ENCODE data around the gene CRELD2. TPM values are rescaled to one million over a fixed set of nuclear protein-coding genes. Genes with fewer than 3 reads are reported as not detected.

CRELD2 gene
- polyA plus RNA-seq, 4 donors: 25.4 to 38.3 (median 29.0) TPM

- no peak for DNase-seq (ENCODE audit: low read depth in 4 of 4, low spot score in 3 of 4)
Measured at GRCh38 chr22:49966041-49966773, 47.8 kb downstream of the CRELD2 start.

- DNase-seq (ENCODE audit: low read depth in 4 of 4, low spot score in 3 of 4): no peak
Measured at GRCh38 chr22:49966774-49967705, 48.6 kb downstream of the CRELD2 start.

GRCh38 chr22:49967706-49968208, 49.3 kb downstream of the CRELD2 start:
- no peak for DNase-seq (ENCODE audit: low read depth in 4 of 4, low spot score in 3 of 4)

GRCh38 chr22:49968313-49968830, 49.9 kb downstream of the CRELD2 start:
- DNase-seq (ENCODE audit: low read depth in 4 of 4, low spot score in 3 of 4): no peak

- DNase-seq (ENCODE audit: low read depth in 4 of 4, low spot score in 3 of 4): no peak
Measured at GRCh38 chr22:49968831-49969661, 50.6 kb downstream of the CRELD2 start.

GRCh38 chr22:49969751-49970527, 51.5 kb downstream of the CRELD2 start:
- DNase-seq (ENCODE audit: low read depth in 4 of 4, low spot score in 3 of 4): no peak

- peak in 3 of 4 donors; percentile 65 to 80 (median 79) for DNase-seq (ENCODE audit: low read depth in 4 of 4, low spot score in 3 of 4)
Measured at GRCh38 chr22:49970528-49971231, 52.2 kb downstream of the CRELD2 start.

GRCh38 chr22:49971232-49972162, 53.1 kb downstream of the CRELD2 start:
- DNase-seq (ENCODE audit: low read depth in 4 of 4, low spot score in 3 of 4): no peak

- DNase-seq (ENCODE audit: low read depth in 4 of 4, low spot score in 3 of 4): no peak
Measured at GRCh38 chr22:49972163-49973017, 54.0 kb downstream of the CRELD2 start.

- DNase-seq (ENCODE audit: low read depth in 4 of 4, low spot score in 3 of 4): no peak
Measured at GRCh38 chr22:49973018-49973961, 54.9 kb downstream of the CRELD2 start.

- no peak for DNase-seq (ENCODE audit: low read depth in 4 of 4, low spot score in 3 of 4)
Measured at GRCh38 chr22:49975543-49976389, 57.3 kb downstream of the CRELD2 start.

- no peak for DNase-seq (ENCODE audit: low read depth in 4 of 4, low spot score in 3 of 4)
Measured at GRCh38 chr22:49976439-49977175, 58.2 kb downstream of the CRELD2 start.
